ENCODE data around the gene SLC25A51. TPM values are rescaled to one million over a fixed set of nuclear protein-coding genes. Genes with fewer than 3 reads are reported as not detected.

SLC25A51 gene
- polyA plus RNA-seq, 2 of the 4 experiments (the other 2 are of a cell fraction) = 17.2 to 24.3 TPM

GRCh38 chr9:37946971-37947370 is 43.0 kb upstream of the SLC25A51 start:
- WGBS (ENCODE audit: missing lambda C conversion rate) = 89% methylated on average over 7 of the region's 7 CpGs
- TF ChIP-seq NFE2L2 (conservative IDR thresholded peaks at IDR 0.05; ENCODE audit: low read length) (no peak), ELK1 (IDR thresholded peaks at IDR 0.05; ENCODE audit: low read depth, low read length) (no peak), CTCF (IDR thresholded peaks at IDR 0.05) (no peak), RNF2 (IDR thresholded peaks at IDR 0.05; ENCODE audit: borderline replicate concordance, low read depth) (no peak), KDM1A (IDR thresholded peaks at IDR 0.05; ENCODE audit: low read depth) (no peak), REST (IDR thresholded peaks at IDR 0.05) (no peak), MAFK (IDR thresholded peaks at IDR 0.05; ENCODE audit: partially characterized antibody) (no peak), ZSCAN20 (CRISPR knock-in tag; IDR thresholded peaks at IDR 0.05) (no peak), HOXA7 (CRISPR knock-in tag; IDR thresholded peaks at IDR 0.05) (no peak), EHF (CRISPR knock-in tag; IDR thresholded peaks at IDR 0.05) (no peak), HDAC2 (IDR thresholded peaks at IDR 0.05) (no peak), MAX (IDR thresholded peaks at IDR 0.05) (no peak), EP300 (IDR thresholded peaks at IDR 0.05) (no peak), POLR2AphosphoS2 (conservative IDR thresholded peaks at IDR 0.05; ENCODE audit: low read length) (no peak), KDM5A (IDR thresholded peaks at IDR 0.05) (no peak), SREBF2 (IDR thresholded peaks at IDR 0.05) (no peak), HOXB13 (CRISPR knock-in tag; IDR thresholded peaks at IDR 0.05; ENCODE audit: low read depth) (no peak), GATA3 (IDR thresholded peaks at IDR 0.05; ENCODE audit: borderline replicate concordance) (no peak), FOSB (CRISPR knock-in tag; IDR thresholded peaks at IDR 0.05) (no peak), CBX2 (IDR thresholded peaks at IDR 0.05; ENCODE audit: borderline replicate concordance, low read depth) (no peak)
- H3K9me3 ChIP-seq = no peaks in the 10 kb centered on the region
- CTCF ChIA-PET = interaction anchor here (1.2 to 4.2 kb wide), 3 partner anchors 33 to 69 kb away, joined by 4 to 20 read pairs (median 4); no protein-coding TSS in a partner anchor
- POLR2A ChIA-PET = no interaction called here
- H3K4me3 ChIP-seq = no peak overlapping the region
- peaks cover 69% of the 10 kb centered on the region for H3K4me1 ChIP-seq
- H3K4me2 ChIP-seq = no peak overlapping the region
- FAIRE-seq (no peak), DNase-seq (ENCODE audit: low read depth in 1 of 2, low spot score in 1 of 2) (no peak), ATAC-seq (no peak)
- peak overlapping the region in 1 of 2 experiments; percentile 91; a peak in 1 of 6 replicates for H3K27ac ChIP-seq

- 91% methylated on average over 7 of the region's 8 CpGs for WGBS (ENCODE audit: missing lambda C conversion rate)
Observed at GRCh38 chr9:37946041-37946440, 42.1 kb upstream of the SLC25A51 start.

More at GRCh38 chr9:37946041-37946440, 42.1 kb upstream of the SLC25A51 start:
- TF ChIP-seq JUNB (IDR thresholded peaks at IDR 0.05) (no peak), NR3C1 (IDR thresholded peaks at IDR 0.05) (no peak), SREBF2 (IDR thresholded peaks at IDR 0.05) (no peak), NFE2L2 (conservative IDR thresholded peaks at IDR 0.05; ENCODE audit: low read length) (no peak), CBX2 (IDR thresholded peaks at IDR 0.05; ENCODE audit: borderline replicate concordance, low read depth) (no peak), USF2 (IDR thresholded peaks at IDR 0.05) (no peak), JUN (IDR thresholded peaks at IDR 0.05) (no peak), MAZ (IDR thresholded peaks at IDR 0.05; ENCODE audit: borderline replicate concordance, low read depth, low read length) (no peak), CEBPB (IDR thresholded peaks at IDR 0.05) (no peak), FOSB (CRISPR knock-in tag; IDR thresholded peaks at IDR 0.05) (no peak), CBX8 (IDR thresholded peaks at IDR 0.05) (no peak), ZSCAN20 (CRISPR knock-in tag; IDR thresholded peaks at IDR 0.05) (no peak), PHF8 (IDR thresholded peaks at IDR 0.05; ENCODE audit: borderline replicate concordance, low read depth) (no peak), CHD2 (IDR thresholded peaks at IDR 0.05; ENCODE audit: low read length, partially characterized antibody) (no peak), KDM1A (IDR thresholded peaks at IDR 0.05; ENCODE audit: low read depth) (no peak), RCOR1 (IDR thresholded peaks at IDR 0.05; ENCODE audit: low read depth, low read length) (no peak)
- Histone ChIP-seq H3K27ac (peak overlapping the region; percentile 7 to 76; a peak in 3 of 6 replicates), H3K9me3 (no peaks in the 10 kb centered on the region), H3K4me3 (no peak overlapping the region), H3K4me2 (no peak overlapping the region), H3K4me1 (peaks cover 60% of the 10 kb centered on the region)
- ChIA-PET CTCF (interaction anchor here (1.5 to 4.2 kb wide), 2 partner anchors 32 to 41 kb away, joined by 4 to 20 read pairs; no protein-coding TSS in a partner anchor), POLR2A (no interaction called here)
- no peak for ATAC-seq
- no peak for FAIRE-seq
- no peak for DNase-seq (ENCODE audit: low read depth in 1 of 2, low spot score in 1 of 2)

Measured in A549 (cell line).